HG03460 (cell line): ENCODE measurements around the gene KCNT1.

Experiments
- ATAC-seq: cut with Tn5 transposase; IDR thresholded peaks from one replicate; pipeline ENCODE4 v1.9.1; 2021; ENCODE audit not compliant: unreplicated experiment

The KCNT1 gene

GRCh38 chr9:135840539-135840938 is 138.6 kb downstream of the KCNT1 start:
- ATAC-seq: no peak
